Neuronal stem cell (in vitro differentiated cells): Measurements from ENCODE around the gene HDAC4.

Source experiments
- DNase-seq: peaks from one replicate; pipeline ENCODE4 v3.0.0-alpha.2; 2013; ENCODE audit warnings: low spot score
- H2AFZ ChIP-seq: one replicate; pipeline ENCODE4 v1.6.1; 2013; ENCODE audit warnings: mild to moderate bottlenecking, low read length, inconsistent platforms
- H2AK5ac ChIP-seq: 2 replicates; pipeline ENCODE4 v1.6.1; 2013; ENCODE audit warnings: low read depth, mild to moderate bottlenecking, inconsistent platforms, low read length, moderate library complexity, mixed read lengths
- H2BK120ac ChIP-seq: 2 replicates; pipeline ENCODE4 v1.6.1; 2013; ENCODE audit warnings: low read depth, mild to moderate bottlenecking, inconsistent platforms, low read length, moderate library complexity, mixed read lengths
- H2BK12ac ChIP-seq: one replicate; pipeline ENCODE4 v1.6.1; 2013; ENCODE audit warnings: low read length, inconsistent platforms
- H2BK15ac ChIP-seq: 2 replicates; pipeline ENCODE4 v1.6.1; 2013; ENCODE audit warnings: mild to moderate bottlenecking, low read length, inconsistent platforms, mixed read lengths
- H2BK5ac ChIP-seq: one replicate; pipeline ENCODE4 v1.6.1; 2013; ENCODE audit warnings: inconsistent platforms, mild to moderate bottlenecking, low read length, moderate library complexity
- H3K14ac ChIP-seq: one replicate; pipeline ENCODE4 v1.6.1; 2013; ENCODE audit warnings: low read length, inconsistent platforms
- H3K18ac ChIP-seq: 2 replicates; pipeline ENCODE4 v1.6.1; 2013; ENCODE audit warnings: low read length, inconsistent platforms
- H3K23ac ChIP-seq: 2 replicates; pipeline ENCODE4 v1.6.1; 2013; ENCODE audit warnings: low read depth, mild to moderate bottlenecking, mixed read lengths, low read length, inconsistent platforms; ENCODE audit not compliant: poor library complexity
- H3K27ac ChIP-seq: replicated peaks from 3 replicates; pipeline ENCODE4 v1.5.1; 2013; ENCODE audit warnings: low read length, inconsistent platforms
- H3K27me3 ChIP-seq, 3 experiments: 2 replicates each; pipeline ENCODE4 v1.6.1; 2013; ENCODE audit warnings: low read length in 3 of 3, mild to moderate bottlenecking in 2 of 3, inconsistent platforms in 1 of 3, low read depth in 1 of 3, mixed read lengths in 1 of 3, moderate library complexity in 1 of 3; ENCODE audit not compliant: control insufficient read depth in 3 of 3, insufficient read depth in 3 of 3
- H3K36me3 ChIP-seq, 2 donors: replicated peaks in 1 of 2; 2 replicates each; pipeline ENCODE4 v1.6.1; 2013; ENCODE audit warnings: low read length in 2 of 2; ENCODE audit not compliant: control insufficient read depth in 2 of 2, insufficient read depth in 2 of 2
- H3K4ac ChIP-seq: 2 replicates; pipeline ENCODE4 v1.6.1; 2013; ENCODE audit warnings: inconsistent platforms, mild to moderate bottlenecking, low read length, moderate library complexity
- H3K4me1 ChIP-seq, 2 donors: 1 replicate in 1 of 2; 2 replicates in 1 of 2; pipeline ENCODE4 v1.6.1; 2013; ENCODE audit warnings: low read length in 2 of 2, low read depth in 1 of 2; ENCODE audit not compliant: control insufficient read depth in 2 of 2, insufficient read depth in 1 of 2
- H3K4me2 ChIP-seq: one replicate; pipeline ENCODE4 v1.6.1; 2013; ENCODE audit warnings: mild to moderate bottlenecking, low read length, inconsistent platforms; ENCODE audit not compliant: insufficient read depth, poor library complexity, severe bottlenecking
- H3K4me3 ChIP-seq, 2 donors: 2 replicates each; pipeline ENCODE4 v1.5.1; 2013; ENCODE audit warnings: low read length in 2 of 2, mild to moderate bottlenecking in 2 of 2, inconsistent platforms in 1 of 2, moderate library complexity in 1 of 2
- H3K79me1 ChIP-seq: one replicate; pipeline ENCODE4 v1.6.1; 2013; ENCODE audit warnings: low read depth, mild to moderate bottlenecking, inconsistent platforms, low read length, moderate library complexity
- H3K9ac ChIP-seq: one replicate; pipeline ENCODE4 v1.6.1; 2013; ENCODE audit warnings: mild to moderate bottlenecking, low read depth, low read length, inconsistent platforms; ENCODE audit not compliant: poor library complexity
- H3K9me3 ChIP-seq, 2 donors: replicated peaks in 1 of 2; 2 replicates each; pipeline versions ENCODE3 to v1.6.1; 2013; ENCODE audit warnings: low read length in 2 of 2, mild to moderate bottlenecking in 2 of 2, inconsistent platforms in 1 of 2, low read depth in 1 of 2, mixed read lengths in 1 of 2, moderate library complexity in 1 of 2; ENCODE audit not compliant: control insufficient read depth in 2 of 2, insufficient read depth in 1 of 2
- H4K8ac ChIP-seq: one replicate; pipeline ENCODE4 v1.6.1; 2013; ENCODE audit warnings: low read depth, mild to moderate bottlenecking, inconsistent platforms, low read length, moderate library complexity
- H4K91ac ChIP-seq: one replicate; pipeline ENCODE4 v1.6.1; 2013; ENCODE audit warnings: low read length, low read depth, mild to moderate bottlenecking, inconsistent platforms; ENCODE audit not compliant: poor library complexity
- WGBS, 2 donors: extraction: QIAGEN DNeasy Blood & Tissue Kit; methylation state at CpG; one replicate each; pipeline ENCODE4 v1.1.7; 2013; ENCODE audit warnings: missing lambda C conversion rate in 2 of 2, mixed read lengths in 1 of 2; ENCODE audit not compliant: insufficient read length in 2 of 2, insufficient replicate concordance in 1 of 2; ENCODE audit errors: extremely low coverage in 2 of 2; 5-methylcytosine and 5-hydroxymethylcytosine counted together

Gene HDAC4

GRCh38 chr2:239046822-239047221 is 354.0 kb downstream of the HDAC4 start:
- Histone ChIP-seq H3K9me3 (peaks cover 0 to 2% of the 10 kb centered on the region in 2 donors), H3K14ac (no peak overlapping the region), H3K4me1 (no peaks in the 10 kb centered on the region), H3K79me1 (no peaks in the 10 kb centered on the region), H3K27ac (no peak overlapping the region), H3K18ac (peak overlapping the region; percentile 42), H3K23ac (no peak overlapping the region), H4K91ac (no peak overlapping the region), H3K9ac (no peak overlapping the region), H4K8ac (no peak overlapping the region), H3K4me3 (no peak overlapping the region), H2BK12ac (no peak overlapping the region), H3K27me3 (no peaks in the 10 kb centered on the region), H2BK15ac (no peak overlapping the region), H2BK5ac (no peak overlapping the region), H2AK5ac (no peak overlapping the region), H3K4ac (no peak overlapping the region), H2AFZ (no peak overlapping the region), H3K4me2 (no peak overlapping the region), H2BK120ac (no peak overlapping the region), H3K36me3 (peaks cover 5 to 7% of the 10 kb centered on the region in 2 donors)
- WGBS, 2 donors: no CpG with 5 or more reads among the region's 9 CpGs
- no peak for DNase-seq

- Histone ChIP-seq H2BK15ac (no peak overlapping the region), H4K91ac (no peak overlapping the region), H2BK5ac (no peak overlapping the region), H2AFZ (no peak overlapping the region), H3K23ac (no peak overlapping the region), H3K4me3 (no peak overlapping the region), H3K14ac (no peak overlapping the region), H2BK12ac (no peak overlapping the region), H3K18ac (no peak overlapping the region), H2AK5ac (no peak overlapping the region), H3K9ac (no peak overlapping the region), H3K79me1 (no peaks in the 10 kb centered on the region), H4K8ac (no peak overlapping the region), H3K27ac (no peak overlapping the region), H3K27me3 (no peaks in the 10 kb centered on the region), H3K9me3 (no peaks in the 10 kb centered on the region), H3K4me1 (no peaks in the 10 kb centered on the region), H3K36me3 (no peaks in the 10 kb centered on the region), H3K4me2 (no peak overlapping the region), H3K4ac (no peak overlapping the region), H2BK120ac (no peak overlapping the region)
- DNase-seq: no peak
- WGBS, 2 donors: no CpG with 5 or more reads among the region's 9 CpGs
Observed at GRCh38 chr2:239044336-239044735, 356.5 kb downstream of the HDAC4 start.

GRCh38 chr2:239043326-239043725 is 357.5 kb downstream of the HDAC4 start:
- no peak overlapping the region for H3K18ac ChIP-seq
- H3K4me1 ChIP-seq: no peaks in the 10 kb centered on the region
- H3K23ac ChIP-seq: no peak overlapping the region
- WGBS, 2 donors: no CpG with 5 or more reads among the region's 12 CpGs
- no peak overlapping the region for H2BK5ac ChIP-seq
- no peak overlapping the region for H2BK15ac ChIP-seq
- no peak overlapping the region for H2AFZ ChIP-seq
- H3K14ac ChIP-seq: no peak overlapping the region
- H2BK120ac ChIP-seq: no peak overlapping the region
- no peak overlapping the region for H2AK5ac ChIP-seq
- no peaks in the 10 kb centered on the region for H3K79me1 ChIP-seq
- H3K9me3 ChIP-seq: no peaks in the 10 kb centered on the region
- no peak overlapping the region for H3K4ac ChIP-seq
- H3K27me3 ChIP-seq: peaks cover 0 to 5% (median 0%) of the 10 kb centered on the region in 3 experiments
- no peak overlapping the region for H3K9ac ChIP-seq
- H3K36me3 ChIP-seq: no peaks in the 10 kb centered on the region
- no peak overlapping the region for H3K4me2 ChIP-seq
- no peak overlapping the region for H3K27ac ChIP-seq
- H2BK12ac ChIP-seq: no peak overlapping the region
- H4K91ac ChIP-seq: no peak overlapping the region
- no peak overlapping the region for H4K8ac ChIP-seq
- no peak for DNase-seq
- no peak overlapping the region for H3K4me3 ChIP-seq

GRCh38 chr2:239042551-239043320 is 358.1 kb downstream of the HDAC4 start:
- Histone ChIP-seq H2BK120ac (no peak overlapping the region), H2AFZ (no peak overlapping the region), H3K27ac (no peak overlapping the region), H2BK5ac (no peak overlapping the region), H3K9me3 (no peaks in the 10 kb centered on the region), H3K4me2 (no peak overlapping the region), H4K8ac (no peak overlapping the region), H3K27me3 (peaks cover 0 to 5% (median 0%) of the 10 kb centered on the region in 3 experiments), H3K36me3 (no peaks in the 10 kb centered on the region), H2BK12ac (no peak overlapping the region), H3K18ac (no peak overlapping the region), H3K23ac (no peak overlapping the region), H4K91ac (no peak overlapping the region), H3K79me1 (no peaks in the 10 kb centered on the region), H3K14ac (no peak overlapping the region), H3K9ac (no peak overlapping the region), H3K4me3 (no peak overlapping the region), H2BK15ac (no peak overlapping the region), H2AK5ac (no peak overlapping the region), H3K4ac (no peak overlapping the region), H3K4me1 (no peaks in the 10 kb centered on the region)
- DNase-seq: no peak
- no CpG with 5 or more reads among the region's 18 CpGs for WGBS, 2 donors
